Breast epithelium (tissue), 4 donors: Measurements from ENCODE around the gene LDLRAD4. TPM values are rescaled to one million over a fixed set of nuclear protein-coding genes. Genes with fewer than 3 reads are reported as not detected.
A peak's percentile ranks its signal among the peaks of the same experiment; 100 is the strongest.

ENCODE experiments used
- DNase-seq, 2 donors: peaks; one replicate each; pipeline ENCODE4 v3.0.0-alpha.2; 2019; ENCODE audit warnings: low spot score in 2 of 2
- H3K27ac ChIP-seq, 2 donors: fragments of 200-600 bp; sonication (generic) in 1 of 2; one replicate each; pipeline ENCODE4 v1.5.1; 2016 to 2019; ENCODE audit warnings: mild to moderate bottlenecking in 1 of 2
- H3K27me3 ChIP-seq, 2 donors: fragments of 200-600 bp; sonication (generic) in 1 of 2; one replicate each; pipeline versions ENCODE4 v1.5.1 to v1.6.0; 2017 to 2019; ENCODE audit warnings: control low read depth in 1 of 2, mild to moderate bottlenecking in 1 of 2
- H3K36me3 ChIP-seq: fragments of 200-600 bp; one replicate; pipeline ENCODE4 v1.5.1; 2019
- H3K4me1 ChIP-seq, 2 donors: fragments of 200-600 bp; sonication (generic); one replicate each; pipeline ENCODE4 v1.5.1; 2016 to 2019; ENCODE audit warnings: control low read depth in 1 of 2
- H3K4me3 ChIP-seq, 3 donors: fragments of 200-600 bp; sonication (generic); 1 replicate in 2 of 3; 2 replicates in 1 of 3; pipeline ENCODE4 v1.5.1; 2016 to 2019; ENCODE audit warnings: mild to moderate bottlenecking in 3 of 3, moderate library complexity in 2 of 3
- H3K9me3 ChIP-seq, 2 donors: fragments of 200-600 bp; sonication (generic) in 1 of 2; one replicate each; pipeline ENCODE4 v1.5.1; 2016 to 2019; ENCODE audit warnings: control low read depth in 1 of 2
- CTCF ChIP-seq, 3 donors: fragments of 450-650 bp; IDR thresholded peaks; one replicate each; pipeline ENCODE4 v1.5.1; 2016 to 2017; ENCODE audit warnings: antibody characterized with exemption in 3 of 3, mild to moderate bottlenecking in 3 of 3, moderate library complexity in 3 of 3
- POLR2A ChIP-seq: fragments of 450-650 bp; IDR thresholded peaks from one replicate; pipeline ENCODE4 v1.6.1; 2016; ENCODE audit warnings: antibody characterized with exemption, mild to moderate bottlenecking, moderate library complexity
- POLR2AphosphoS5 ChIP-seq, 3 donors: sonication (generic); formaldehyde crosslinking; IDR thresholded peaks; one replicate each; pipeline ENCODE4 v1.6.1; 2017; ENCODE audit warnings: antibody characterized with exemption in 3 of 3
- intact Hi-C: fragments of 100-400 bp; cut with DNase I; formaldehyde crosslinking; loops from one replicate; pipeline ENCODE4 v1.15.1; 2023; ENCODE audit warnings: low total_unique reads
- total RNA-seq, 3 donors: library from RNA; depleted of rRNA; stranded (reverse); fragments of >200 nt; gene quantifications; one replicate each; pipeline ENCODE4 v1.1.0, GENCODE V29; 2016

LDLRAD4 gene
- total RNA-seq, 3 donors from 2014 or later, result 28.5 to 94.3 (median 42.9) TPM

DNA sequence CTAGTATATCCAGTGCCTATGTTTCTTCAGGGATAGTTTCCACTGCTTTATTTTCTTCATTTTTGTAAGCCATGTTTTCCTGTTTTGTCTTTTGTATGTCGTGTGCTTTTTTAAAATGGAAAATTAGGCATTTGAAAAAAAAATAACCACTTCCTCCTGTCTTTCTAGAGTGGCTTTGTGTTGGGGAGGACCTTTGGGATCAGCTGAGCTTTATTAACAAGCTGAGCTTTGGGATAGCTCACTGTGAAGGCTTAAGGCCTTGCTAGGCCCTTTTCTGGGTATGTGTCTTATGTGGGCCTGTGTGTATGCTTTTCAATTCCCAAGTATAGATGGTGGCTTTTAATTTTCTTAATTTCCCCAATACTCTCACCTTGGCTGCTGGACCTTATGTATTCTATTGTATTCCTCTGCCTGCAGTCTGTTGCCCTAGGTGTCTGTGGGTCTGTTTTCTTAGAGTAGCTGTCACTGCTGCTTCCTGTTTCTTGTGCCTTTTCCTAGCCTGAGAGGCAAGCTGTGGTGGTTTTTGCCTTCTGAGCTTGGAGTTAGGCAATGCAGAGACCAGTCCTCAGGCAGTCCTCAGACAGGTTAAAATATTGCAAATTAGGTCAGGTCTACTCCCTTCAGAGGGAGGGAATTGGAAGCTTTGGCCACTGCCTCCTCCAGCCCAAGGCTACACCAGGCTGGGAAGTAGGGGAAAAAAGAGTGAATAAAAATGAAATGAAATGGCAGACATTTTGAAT, 134.7 kb downstream of the LDLRAD4 start:
- TF ChIP-seq CTCF (IDR thresholded peaks at IDR 0.05) (no peak), POLR2A (no peak), POLR2AphosphoS5 (IDR thresholded peaks at IDR 0.05) (no peak)
- no peak for DNase-seq
- no peak overlapping the region for H3K4me3 ChIP-seq
- H3K4me1 ChIP-seq, result no peaks in the 10 kb centered on the region
- H3K36me3 ChIP-seq, result no peaks in the 10 kb centered on the region
- peaks cover 9 to 19% of the 10 kb centered on the region in 2 donors for H3K9me3 ChIP-seq
- H3K27me3 ChIP-seq, result no peaks in the 10 kb centered on the region
- intact Hi-C loops, result no loop called here
- H3K27ac ChIP-seq, result peak overlapping the region; percentile 34 to 40

DNA sequence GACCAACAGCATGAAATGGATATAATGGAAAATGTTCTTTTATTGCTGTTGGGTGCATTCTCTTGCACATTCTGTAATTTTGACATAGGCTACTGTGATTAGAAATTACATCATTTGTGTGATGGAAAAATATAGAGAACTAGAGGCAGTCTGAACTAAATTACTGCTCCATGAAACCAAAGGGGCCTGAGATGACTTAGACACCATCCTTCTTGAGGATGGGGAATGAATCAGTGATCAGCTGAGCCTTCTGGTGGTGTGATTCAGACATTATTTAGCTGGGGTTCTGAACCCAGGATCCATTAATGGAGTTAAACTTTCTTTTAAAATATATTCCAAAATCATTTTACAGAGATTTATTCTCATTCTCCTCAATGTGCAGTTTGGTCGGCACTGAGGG, 135.8 kb downstream of the LDLRAD4 start:
- no peak for TF ChIP-seq CTCF (IDR thresholded peaks at IDR 0.05)
- no peaks in the 10 kb centered on the region for H3K27me3 ChIP-seq
- intact Hi-C loops, result no loop called here
- H3K4me1 ChIP-seq, result no peaks in the 10 kb centered on the region
- H3K9me3 ChIP-seq, result peaks cover 0 to 8% of the 10 kb centered on the region in 2 donors
- H3K27ac ChIP-seq, result no peak overlapping the region
- no peak for DNase-seq
- H3K4me3 ChIP-seq, result no peak overlapping the region
- no peaks in the 10 kb centered on the region for H3K36me3 ChIP-seq

- no peaks in the 10 kb centered on the region for H3K27me3 ChIP-seq
- TF ChIP-seq CTCF (IDR thresholded peaks at IDR 0.05) (no peak), POLR2AphosphoS5 (IDR thresholded peaks at IDR 0.05) (no peak), POLR2A (no peak)
- intact Hi-C loops, result no loop called here
- no peaks in the 10 kb centered on the region for H3K4me1 ChIP-seq
- no peak overlapping the region for H3K27ac ChIP-seq
- H3K9me3 ChIP-seq, result no peaks in the 10 kb centered on the region
- DNase-seq, result no peak
- H3K36me3 ChIP-seq, result no peaks in the 10 kb centered on the region
- H3K4me3 ChIP-seq, result no peak overlapping the region
Observed at GRCh38 chr18:13356032-13356431, 137.5 kb downstream of the LDLRAD4 start.

GRCh38 chr18:13357289-13357688, 138.7 kb downstream of the LDLRAD4 start:
- no peaks in the 10 kb centered on the region for H3K4me1 ChIP-seq
- no peak for DNase-seq
- H3K36me3 ChIP-seq, result no peaks in the 10 kb centered on the region
- no peaks in the 10 kb centered on the region for H3K9me3 ChIP-seq
- H3K4me3 ChIP-seq, result no peak overlapping the region
- TF ChIP-seq CTCF (IDR thresholded peaks at IDR 0.05), result no peak
- no peak for TF ChIP-seq POLR2AphosphoS5 (IDR thresholded peaks at IDR 0.05)
- TF ChIP-seq POLR2A, result no peak
- H3K27me3 ChIP-seq, result no peaks in the 10 kb centered on the region
- intact Hi-C loops, result no loop called here
- no peak overlapping the region for H3K27ac ChIP-seq

DNA sequence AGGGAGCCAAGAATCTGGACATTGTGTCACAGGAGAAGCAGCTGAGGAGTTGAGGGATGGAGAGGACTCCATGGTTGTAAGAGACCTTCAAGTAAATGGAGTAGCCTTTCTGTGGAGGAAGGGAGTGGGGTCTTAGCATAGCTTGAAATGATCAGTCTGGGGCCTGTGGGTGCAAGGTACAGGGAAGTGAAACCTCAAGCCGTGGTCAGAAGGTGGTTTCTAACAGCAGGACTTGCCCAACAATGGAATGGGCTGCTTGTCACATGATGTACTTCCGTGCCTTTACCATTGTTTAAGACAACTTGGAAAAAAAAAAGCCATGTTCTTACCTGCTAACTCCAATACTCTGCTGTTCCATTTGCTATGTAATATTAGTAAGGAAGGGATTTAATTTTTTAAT, 140.7 kb downstream of the LDLRAD4 start:
- Histone ChIP-seq H3K9me3 (no peaks in the 10 kb centered on the region), H3K27ac (no peak overlapping the region), H3K27me3 (no peaks in the 10 kb centered on the region), H3K4me1 (no peaks in the 10 kb centered on the region), H3K4me3 (no peak overlapping the region), H3K36me3 (no peaks in the 10 kb centered on the region)
- TF ChIP-seq POLR2A (no peak), POLR2AphosphoS5 (IDR thresholded peaks at IDR 0.05) (no peak), CTCF (IDR thresholded peaks at IDR 0.05) (no peak)
- intact Hi-C loops, result no loop called here
- no peak for DNase-seq
